Activated CD8-positive, alpha-beta T cell treated with anti-CD3 and anti-CD28 coated beads, Interleukin-2, amount 10 ng/mL, durations not matched to agents 7 days and 5 days (primary cell): ENCODE results near the gene PPP1R16B. TPM values are rescaled to one million over a fixed set of nuclear protein-coding genes. Genes with fewer than 3 reads are reported as not detected.

Experiments
- ATAC-seq: fragments of 150-1000 bp; cut with Tn5 transposase; one replicate; pipeline ENCODE4 v1.10.0; 2021; ENCODE audit warnings: moderate library complexity
- CTCF ChIA-PET: fragments of 350-600 bp; sonication (Branson Sonifier 250); formaldehyde crosslinking; loops from one replicate; lab custom pipeline; 2021; ENCODE audit warnings: antibody characterized with exemption; lab: Charles Lee
- POLR2A ChIA-PET: fragments of 350-600 bp; sonication (Branson Sonifier 250); formaldehyde crosslinking; loops from one replicate; lab custom pipeline; 2021; ENCODE audit warnings: antibody characterized with exemption; lab: Charles Lee
- DNase-seq: peaks from one replicate; pipeline ENCODE4 v3.0.0-alpha.2; 2020
- H3K27ac Mint-ChIP-seq: one replicate; pipeline ENCODE4 v1.8.0; 2021; ENCODE audit warnings: mild to moderate bottlenecking, mixed read lengths
- H3K27me3 Mint-ChIP-seq: one replicate; pipeline ENCODE4 v1.8.0; 2021; ENCODE audit warnings: low read depth, mixed read lengths
- H3K36me3 Mint-ChIP-seq: one replicate; pipeline ENCODE4 v1.8.0; 2021; ENCODE audit warnings: low read depth, mixed read lengths
- H3K4me1 Mint-ChIP-seq: one replicate; pipeline ENCODE4 v1.8.0; 2021; ENCODE audit warnings: low read depth, mixed read lengths
- H3K4me3 Mint-ChIP-seq: one replicate; pipeline ENCODE4 v1.8.0; 2021; ENCODE audit warnings: mild to moderate bottlenecking, mixed read lengths
- H3K9me3 Mint-ChIP-seq: one replicate; pipeline ENCODE4 v1.8.0; 2022; ENCODE audit warnings: mixed read lengths; ENCODE audit not compliant: insufficient read depth
- total RNA-seq, 2 experiments: library from RNA; stranded (reverse); gene quantifications; one replicate each; pipeline ENCODE4 v1.2.3, GENCODE V29; 2021

Gene PPP1R16B
- total RNA-seq, 2 experiments from 2014 or later: 63.4 to 65.1 TPM

DNA sequence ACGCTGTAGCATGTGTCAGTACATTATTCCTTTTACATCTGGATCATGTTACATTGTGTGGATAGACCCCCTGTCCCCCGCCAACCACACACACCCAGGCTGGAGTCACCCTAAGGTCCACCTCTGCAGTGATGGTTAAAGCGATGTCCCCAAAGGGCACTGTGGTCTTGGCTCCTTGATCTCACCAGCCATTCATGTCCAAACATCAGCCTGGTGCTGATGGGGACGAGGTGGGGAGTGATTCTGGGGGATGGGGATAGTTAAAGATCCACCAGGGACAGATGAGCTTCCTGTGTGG lies 61.5 kb downstream of the PPP1R16B start:
- H3K36me3 Mint-ChIP-seq: peaks cover 34% of the 10 kb centered on the region
- DNase-seq: no peak
- no peak overlapping the region for H3K4me3 Mint-ChIP-seq
- H3K9me3 Mint-ChIP-seq: no peaks in the 10 kb centered on the region
- ATAC-seq: no peak
- no peak overlapping the region for H3K27ac Mint-ChIP-seq
- ChIA-PET POLR2A (interaction anchor here (0.6 to 1.3 kb wide), 2 partner anchors 61 to 63 kb away, joined by 3 to 7 read pairs; partner anchors contain the start of gene PPP1R16B), CTCF (interaction anchor here (1.4 kb wide), 1 partner anchor 26 kb away, joined by 4 read pairs; no protein-coding TSS in a partner anchor)
- peaks cover 56% of the 10 kb centered on the region for H3K4me1 Mint-ChIP-seq
- no peaks in the 10 kb centered on the region for H3K27me3 Mint-ChIP-seq

DNA sequence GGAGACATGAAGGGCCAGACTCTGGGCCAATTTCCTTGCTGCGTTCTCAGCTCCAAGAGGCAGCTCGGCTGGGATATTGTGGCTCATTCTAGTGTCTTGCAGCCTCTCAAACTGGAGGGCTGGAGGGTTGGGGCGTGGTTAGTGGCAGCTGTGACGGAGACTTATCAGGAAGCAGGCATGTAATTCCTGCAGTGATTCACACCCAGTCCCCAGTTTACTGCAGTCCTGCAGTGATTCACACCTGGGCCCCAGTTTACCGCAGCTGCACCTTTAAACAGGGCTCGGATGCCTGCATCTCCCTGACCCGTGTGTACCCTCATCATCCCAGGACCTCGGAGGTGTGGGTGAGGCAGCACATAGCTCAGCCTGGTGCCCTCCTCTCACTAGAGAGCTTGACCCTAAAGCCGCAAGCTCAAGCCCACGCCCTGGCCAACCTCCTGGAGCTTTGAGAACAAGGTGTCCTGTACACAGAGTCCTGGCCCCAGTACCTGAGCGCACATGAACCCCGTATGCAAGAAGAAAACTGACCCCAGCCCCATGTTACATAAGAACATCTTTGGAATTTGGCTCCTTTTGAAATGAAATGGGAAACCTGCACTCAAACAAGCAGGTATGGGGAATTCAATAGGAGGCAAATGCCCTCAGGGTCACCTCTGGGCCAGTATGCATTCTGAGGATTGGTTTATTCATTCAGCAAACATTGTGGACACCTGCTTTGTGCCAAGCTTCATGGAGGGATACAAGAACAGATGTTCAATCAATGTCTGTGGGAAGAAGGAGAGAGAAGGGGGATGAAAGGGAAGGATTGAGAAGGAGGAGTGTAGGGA lies 65.4 kb downstream of the PPP1R16B start:
- CTCF ChIA-PET: interaction anchor here (0.6 to 6.1 kb wide), 5 partner anchors 21 to 71 kb away, joined by 3 to 54 read pairs (median 4); no protein-coding TSS in a partner anchor
- Mint-ChIP-seq H3K36me3 (peaks cover 41% of the 10 kb centered on the region), H3K27me3 (no peaks in the 10 kb centered on the region), H3K27ac (peak overlapping the region; percentile 80), H3K4me1 (peaks cover 73% of the 10 kb centered on the region), H3K9me3 (no peaks in the 10 kb centered on the region), H3K4me3 (no peak overlapping the region)
- POLR2A ChIA-PET: interaction anchor here (1.1 to 1.2 kb wide), 2 partner anchors 27 to 64 kb away, joined by 3 to 4 read pairs; no protein-coding TSS in a partner anchor
- ATAC-seq: no peak
- no peak for DNase-seq

DNA sequence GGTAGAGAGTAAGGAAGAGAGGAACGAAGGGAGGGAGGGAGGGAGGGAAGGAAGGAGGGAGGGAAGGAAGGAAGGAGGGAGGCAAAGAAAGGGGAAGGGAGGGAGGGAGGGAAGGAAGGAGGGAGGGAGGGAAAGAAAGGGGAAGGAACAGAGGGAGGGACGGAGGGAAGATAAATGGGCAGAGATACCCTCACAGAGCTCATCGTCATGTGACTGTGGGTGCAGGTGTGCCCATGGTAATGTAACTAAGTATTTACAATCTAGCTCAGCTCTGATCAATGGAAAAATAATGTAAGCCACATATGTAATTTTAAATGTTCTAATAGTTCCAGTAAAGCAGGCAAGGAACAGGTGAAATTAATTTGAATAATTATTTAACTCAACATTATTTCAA lies 66.1 kb downstream of the PPP1R16B start:
- POLR2A ChIA-PET: interaction anchor here (1.1 to 1.2 kb wide), 2 partner anchors 28 to 65 kb away, joined by 3 to 4 read pairs; no protein-coding TSS in a partner anchor
- no peak overlapping the region for H3K4me3 Mint-ChIP-seq
- CTCF ChIA-PET: interaction anchor here (0.6 to 6.1 kb wide), 5 partner anchors 10 to 72 kb away, joined by 3 to 54 read pairs (median 4); no protein-coding TSS in a partner anchor
- peak overlapping the region; percentile 80 for H3K27ac Mint-ChIP-seq
- no peaks in the 10 kb centered on the region for H3K27me3 Mint-ChIP-seq
- ATAC-seq (no peak), DNase-seq (no peak)
- no peaks in the 10 kb centered on the region for H3K9me3 Mint-ChIP-seq
- H3K4me1 Mint-ChIP-seq: peaks cover 79% of the 10 kb centered on the region
- H3K36me3 Mint-ChIP-seq: peaks cover 41% of the 10 kb centered on the region

DNA sequence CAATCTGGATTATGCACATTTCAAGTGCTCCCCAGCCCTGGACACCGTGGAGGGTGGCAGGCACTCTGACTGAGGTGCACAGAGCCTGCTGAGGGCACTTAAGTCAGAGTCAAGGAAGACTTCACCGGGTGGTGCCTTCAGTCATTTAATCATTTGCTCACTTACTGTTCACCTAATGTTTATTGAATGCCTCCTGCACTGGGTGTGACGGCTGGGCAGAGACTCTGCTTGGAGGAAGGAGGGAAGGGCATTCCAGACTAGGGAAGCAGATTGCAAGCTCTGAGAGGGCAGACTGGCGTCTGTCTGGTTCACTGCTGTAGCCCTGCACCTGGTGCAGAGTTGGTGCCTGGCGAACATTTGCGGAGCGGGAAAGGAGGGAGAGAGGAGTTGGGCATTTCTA lies 66.5 kb downstream of the PPP1R16B start:
- peaks cover 38% of the 10 kb centered on the region for H3K36me3 Mint-ChIP-seq
- H3K27ac Mint-ChIP-seq: peak overlapping the region; percentile 89
- H3K9me3 Mint-ChIP-seq: no peaks in the 10 kb centered on the region
- ATAC-seq (no peak), DNase-seq (no peak)
- ChIA-PET CTCF (interaction anchor here (1.1 to 6.1 kb wide), 5 partner anchors 10 to 120 kb away, joined by 3 to 59 read pairs (median 12); partner anchors contain the start of gene PPP1R16B), POLR2A (interaction anchor here (2.1 to 5.3 kb wide), 3 partner anchors 10 to 66 kb away, joined by 5 to 82 read pairs (median 20); partner anchors contain the start of gene PPP1R16B)
- no peaks in the 10 kb centered on the region for H3K27me3 Mint-ChIP-seq
- peak overlapping the region; percentile 74 for H3K4me3 Mint-ChIP-seq
- peaks cover 81% of the 10 kb centered on the region for H3K4me1 Mint-ChIP-seq

DNA sequence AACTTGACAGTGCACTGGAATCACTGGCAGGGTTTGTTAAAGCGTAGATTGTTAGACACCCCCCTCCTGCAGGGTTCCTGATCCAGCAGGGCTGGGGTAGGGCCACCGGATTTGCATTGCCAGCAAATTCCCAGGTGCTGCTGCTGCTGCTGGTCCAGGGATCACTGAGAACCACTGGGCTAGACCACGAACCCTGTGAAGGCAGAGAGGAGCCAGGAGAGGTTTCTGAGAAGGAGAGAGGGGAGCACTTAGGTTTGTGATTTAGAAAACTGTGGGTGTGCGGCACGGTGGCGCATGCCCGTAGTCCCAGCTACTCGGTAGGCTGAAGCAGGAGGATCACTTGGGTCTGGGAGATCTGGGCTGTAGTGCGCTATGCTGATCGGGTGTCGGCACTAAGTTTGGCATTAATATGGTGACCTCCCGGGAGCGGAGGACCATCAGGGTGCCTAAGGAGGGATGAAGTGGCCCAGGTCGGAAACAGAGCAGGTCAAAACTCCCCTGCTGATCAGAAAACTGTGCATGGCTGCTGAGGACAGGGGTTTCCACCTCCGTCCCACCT lies 67.1 kb downstream of the PPP1R16B start:
- ATAC-seq (no peak), DNase-seq (no peak)
- peaks cover 39% of the 10 kb centered on the region for H3K36me3 Mint-ChIP-seq
- H3K4me1 Mint-ChIP-seq: peaks cover 84% of the 10 kb centered on the region
- no peaks in the 10 kb centered on the region for H3K27me3 Mint-ChIP-seq
- H3K4me3 Mint-ChIP-seq: peak overlapping the region; percentile 74
- H3K9me3 Mint-ChIP-seq: no peaks in the 10 kb centered on the region
- ChIA-PET POLR2A (interaction anchor here (1.1 to 5.3 kb wide), 5 partner anchors 10 to 66 kb away, joined by 3 to 82 read pairs (median 7); partner anchors contain the start of gene PPP1R16B), CTCF (interaction anchor here (0.7 to 6.1 kb wide), 12 partner anchors 9 to 121 kb away, joined by 3 to 59 read pairs (median 4); partner anchors contain the start of gene PPP1R16B)
- H3K27ac Mint-ChIP-seq: peak overlapping the region; percentile 89

DNA sequence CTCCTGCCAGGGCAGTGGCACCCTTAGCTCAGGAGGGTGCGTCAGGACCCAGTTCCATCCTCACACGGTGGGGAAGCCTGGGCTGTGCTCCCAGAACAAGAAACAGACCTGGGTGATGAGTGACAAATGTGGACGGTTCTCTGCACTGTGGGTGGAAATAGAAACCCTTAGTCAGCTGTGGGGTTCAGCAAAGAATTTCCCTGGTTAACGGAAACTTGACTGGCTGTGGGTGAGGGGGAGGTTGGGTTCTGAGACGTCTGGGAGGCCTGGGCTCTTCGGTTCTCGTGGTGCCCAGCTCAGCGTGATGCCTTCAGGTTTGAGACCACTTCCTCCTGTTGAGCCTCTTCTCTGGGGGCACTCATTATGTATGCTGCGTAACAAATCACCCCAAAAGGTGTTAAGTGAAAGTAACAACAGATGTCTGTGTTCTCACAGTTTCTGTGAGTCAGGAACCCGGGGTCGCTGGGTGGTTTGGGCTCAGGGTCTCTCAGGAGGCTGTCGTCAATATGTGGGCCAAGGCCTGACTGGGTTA lies 67.6 kb downstream of the PPP1R16B start:
- Mint-ChIP-seq H3K36me3 (peaks cover 39% of the 10 kb centered on the region), H3K4me1 (peaks cover 86% of the 10 kb centered on the region), H3K27ac (peak overlapping the region; percentile 89), H3K27me3 (no peaks in the 10 kb centered on the region), H3K9me3 (no peaks in the 10 kb centered on the region), H3K4me3 (peak overlapping the region; percentile 74)
- ATAC-seq (peak; percentile 62), DNase-seq (peak; percentile 84)
- POLR2A ChIA-PET: interaction anchor here (0.7 to 5.3 kb wide), 6 partner anchors 11 to 67 kb away, joined by 3 to 82 read pairs (median 6); partner anchors contain the start of gene PPP1R16B
- CTCF ChIA-PET: interaction anchor here (0.7 to 6.1 kb wide), 13 partner anchors 9 to 121 kb away, joined by 3 to 59 read pairs (median 4); partner anchors contain the start of gene PPP1R16B

DNA sequence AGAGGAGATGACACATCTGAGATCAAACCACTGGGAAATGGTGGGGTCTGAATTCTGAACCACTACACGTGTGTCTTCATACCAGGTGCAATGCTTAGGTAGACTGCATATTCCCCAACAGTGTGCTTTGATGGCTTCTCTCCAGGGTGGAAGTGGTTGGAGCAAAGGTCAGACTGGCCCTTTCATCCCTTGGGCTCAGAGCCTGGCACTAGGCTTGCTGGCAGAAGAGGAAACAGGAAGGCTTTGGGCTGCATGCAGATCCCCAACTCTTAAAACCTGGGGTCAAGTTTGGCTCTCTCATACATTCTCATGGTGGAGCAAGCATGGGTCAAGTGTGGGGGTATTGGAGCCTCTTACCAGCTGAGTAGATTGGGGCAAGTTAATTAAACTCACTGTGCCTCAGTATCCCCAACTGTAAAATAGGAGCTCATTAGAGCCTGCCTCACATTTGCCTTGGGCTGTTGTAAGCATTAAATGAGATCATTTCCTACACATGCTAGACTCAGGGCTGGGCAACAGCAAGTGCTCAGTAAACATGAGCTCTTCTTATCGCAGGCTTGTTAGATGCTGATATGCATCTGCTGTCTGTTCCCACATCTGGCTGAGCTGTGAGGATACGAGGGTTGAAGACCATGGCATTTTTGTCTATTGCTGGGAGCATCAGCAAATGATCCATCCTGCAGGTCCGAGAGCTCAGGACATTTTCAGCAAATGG lies 69.1 kb downstream of the PPP1R16B start:
- Mint-ChIP-seq H3K27ac (peak overlapping the region; percentile 89), H3K4me1 (peaks cover 90% of the 10 kb centered on the region), H3K27me3 (no peaks in the 10 kb centered on the region), H3K9me3 (no peaks in the 10 kb centered on the region), H3K36me3 (peaks cover 36% of the 10 kb centered on the region), H3K4me3 (peak overlapping the region; percentile 80)
- ATAC-seq (peak; percentile 46), DNase-seq (peak; percentile 57)
- CTCF ChIA-PET: interaction anchor here (0.8 to 6.1 kb wide), 12 partner anchors 9 to 175 kb away, joined by 3 to 59 read pairs (median 3); partner anchors contain the start of genes FAM83D and PPP1R16B
- POLR2A ChIA-PET: interaction anchor here (0.6 to 5.3 kb wide), 10 partner anchors 9 to 88 kb away, joined by 3 to 82 read pairs (median 3); partner anchors contain the start of genes DHX35 and PPP1R16B

DNA sequence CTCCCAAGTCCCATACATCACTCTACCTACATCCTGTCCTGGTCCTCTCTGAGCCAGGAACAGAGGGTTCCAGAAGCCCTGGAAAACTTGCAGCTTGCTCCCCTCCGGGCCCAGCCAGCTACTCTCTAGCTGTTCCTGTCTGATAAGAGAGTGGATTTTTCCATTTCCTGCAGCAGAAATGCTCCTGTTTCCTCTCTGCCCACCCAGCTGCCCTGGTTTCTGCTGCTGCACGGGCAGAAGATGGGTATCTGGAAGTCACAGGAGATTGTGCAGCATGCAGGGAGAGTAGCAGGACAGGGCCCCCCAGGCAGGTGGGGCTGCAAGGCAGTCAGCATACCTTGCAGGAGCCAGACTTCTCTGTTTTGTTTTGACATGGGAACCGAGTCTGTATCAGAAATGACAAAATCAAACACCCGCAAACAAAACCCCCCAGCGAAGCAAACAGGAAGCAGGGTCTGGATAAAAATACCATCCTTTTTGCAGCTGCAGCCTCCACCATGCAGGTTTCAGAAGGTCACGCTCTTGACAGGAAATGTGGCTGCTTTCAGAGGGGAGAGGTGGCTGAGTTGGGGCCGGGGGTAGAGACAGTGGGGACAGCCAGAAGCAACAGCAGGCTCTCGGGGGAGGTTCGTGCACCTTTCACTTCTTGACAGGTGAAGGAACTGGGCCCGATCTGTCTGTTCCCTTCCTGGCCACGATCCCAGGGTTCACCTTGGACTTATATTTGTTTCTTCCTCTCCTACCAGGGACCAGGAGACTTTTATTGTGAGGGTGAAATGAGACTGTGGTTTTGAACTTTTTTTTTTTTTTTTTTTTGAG lies 69.9 kb downstream of the PPP1R16B start:
- ATAC-seq: peak; percentile 53
- POLR2A ChIA-PET: interaction anchor here (0.6 to 5.3 kb wide), 11 partner anchors 13 to 87 kb away, joined by 3 to 82 read pairs (median 3); partner anchors contain the start of genes DHX35 and PPP1R16B
- Mint-ChIP-seq H3K27ac (peak overlapping the region; percentile 89), H3K4me1 (peaks cover 91% of the 10 kb centered on the region), H3K27me3 (no peaks in the 10 kb centered on the region), H3K9me3 (no peaks in the 10 kb centered on the region), H3K4me3 (peak overlapping the region; percentile 80), H3K36me3 (peaks cover 42% of the 10 kb centered on the region)
- DNase-seq: peak; percentile 80
- CTCF ChIA-PET: interaction anchor here (0.8 to 6.1 kb wide), 16 partner anchors 9 to 175 kb away, joined by 3 to 59 read pairs (median 4); partner anchors contain the start of genes FAM83D and PPP1R16B

DNA sequence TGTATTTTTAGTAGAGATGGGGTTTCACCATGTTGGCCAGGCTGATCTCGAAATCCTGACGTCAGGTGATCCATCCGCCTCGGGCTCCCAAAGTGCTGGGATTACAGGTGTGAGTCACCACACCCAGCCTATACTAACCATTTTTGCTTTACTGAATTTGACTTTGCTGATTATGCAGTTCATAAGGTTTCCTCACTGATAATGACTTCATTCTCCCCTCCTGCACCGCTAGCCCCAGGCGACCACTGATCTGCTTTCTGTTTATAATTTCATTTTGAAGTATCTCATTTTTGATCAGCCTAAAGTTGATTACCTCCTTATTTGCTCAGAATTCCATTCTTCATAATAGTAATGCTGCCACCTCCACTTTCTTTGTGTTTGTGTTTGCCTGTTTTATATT lies 72.0 kb downstream of the PPP1R16B start:
- ATAC-seq (no peak), DNase-seq (no peak)
- ChIA-PET CTCF (interaction anchor here (1.4 kb wide), 1 partner anchor 10 kb away, joined by 5 read pairs; no protein-coding TSS in a partner anchor), POLR2A (interaction anchor here (2.6 kb wide), 1 partner anchor 13 kb away, joined by 13 read pairs; no protein-coding TSS in a partner anchor)
- H3K27ac Mint-ChIP-seq: no peak overlapping the region
- H3K27me3 Mint-ChIP-seq: no peaks in the 10 kb centered on the region
- peaks cover 92% of the 10 kb centered on the region for H3K4me1 Mint-ChIP-seq
- no peaks in the 10 kb centered on the region for H3K9me3 Mint-ChIP-seq
- no peak overlapping the region for H3K4me3 Mint-ChIP-seq
- peaks cover 48% of the 10 kb centered on the region for H3K36me3 Mint-ChIP-seq

DNA sequence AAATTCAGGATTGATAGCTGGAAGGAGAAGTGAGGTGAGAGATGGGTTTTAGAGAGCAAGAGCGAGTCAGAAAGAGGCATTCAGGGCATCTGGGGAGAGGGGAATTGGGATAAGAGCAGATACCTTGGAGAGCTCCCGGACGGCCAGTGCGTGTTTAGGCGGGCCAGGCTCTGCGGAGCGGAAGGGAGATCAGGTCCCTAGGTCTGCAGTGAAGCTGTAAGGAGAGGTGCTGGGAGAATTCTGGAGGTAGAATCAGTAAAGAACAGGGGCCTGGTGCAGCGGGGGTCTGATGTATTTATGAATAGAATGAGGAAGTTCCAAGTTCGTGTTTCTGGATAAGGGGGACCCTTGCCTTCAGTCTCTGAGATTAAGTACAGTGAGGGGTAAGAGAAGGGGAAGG lies 73.4 kb downstream of the PPP1R16B start:
- Mint-ChIP-seq H3K4me3 (no peak overlapping the region), H3K4me1 (peaks cover 91% of the 10 kb centered on the region), H3K9me3 (no peaks in the 10 kb centered on the region), H3K27me3 (no peaks in the 10 kb centered on the region), H3K36me3 (peaks cover 47% of the 10 kb centered on the region), H3K27ac (peak overlapping the region; percentile 43)
- ATAC-seq (no peak), DNase-seq (no peak)
- POLR2A ChIA-PET: interaction anchor here (0.5 to 1.9 kb wide), 3 partner anchors 9 to 112 kb away, joined by 3 to 6 read pairs (median 4); partner anchors contain the start of gene PPP1R16B
- CTCF ChIA-PET: interaction anchor here (0.6 to 2.2 kb wide), 5 partner anchors 14 to 74 kb away, joined by 3 to 13 read pairs (median 4); partner anchors contain the start of gene PPP1R16B
